HG03469 (cell line): ENCODE measurements around the gene IRAK2.
"Not testable (repeated sequence)": the region's sequence is repeated elsewhere in the genome, so short reads cannot be mapped to it uniquely, and the experiment has no call there.

Source experiments
- ATAC-seq: cut with Tn5 transposase; IDR thresholded peaks from one replicate; pipeline ENCODE4 v1.9.1; 2021; ENCODE audit warnings: mild to moderate bottlenecking, moderate library complexity, moderate number of reproducible peaks; ENCODE audit not compliant: unreplicated experiment

Gene IRAK2

DNA sequence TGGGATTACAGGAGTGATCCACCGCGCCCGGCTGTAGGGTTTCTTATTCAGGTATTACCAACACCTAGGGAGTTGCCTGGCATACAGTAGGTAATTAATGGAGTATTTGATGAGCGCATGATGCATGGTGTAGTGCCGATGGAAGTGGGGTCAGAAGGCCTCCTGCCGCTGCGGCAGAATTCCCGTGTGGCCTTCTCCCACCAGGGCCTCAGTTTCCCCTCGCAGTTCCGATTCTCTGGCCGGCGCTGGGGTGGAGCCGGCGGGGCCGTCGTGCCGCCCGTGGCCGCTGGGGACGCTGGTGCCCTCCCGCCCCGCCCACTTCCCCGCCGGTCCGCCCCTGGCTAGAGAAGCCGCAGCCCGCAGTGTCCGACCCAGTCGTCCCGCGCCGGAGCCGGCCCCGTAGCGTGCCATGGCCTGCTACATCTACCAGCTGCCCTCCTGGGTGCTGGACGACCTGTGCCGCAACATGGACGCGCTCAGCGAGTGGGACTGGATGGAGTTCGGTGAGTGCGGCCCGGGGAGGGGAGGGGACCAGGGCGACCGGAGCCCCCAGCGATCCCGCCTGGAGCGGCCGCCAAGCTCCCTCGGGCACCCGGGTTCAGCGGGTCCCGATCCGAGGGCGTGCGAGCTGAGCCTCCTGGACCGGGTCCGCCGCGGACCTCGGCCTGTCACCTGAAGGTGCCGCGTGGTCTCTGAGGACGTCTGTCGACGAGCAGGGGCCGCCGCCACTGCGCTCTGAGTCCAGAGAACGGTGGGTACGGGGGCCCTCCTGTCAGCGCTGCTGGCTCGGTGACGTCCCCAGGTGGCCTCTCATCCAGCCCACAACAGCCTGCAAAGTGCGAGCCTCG, at the start of gene IRAK2:
IRAK2 (plus strand) TSS at position 374 of the 848 bp plus-strand sequence; CDS start at position 410, 36 bp downstream.
- no peak for ATAC-seq

GRCh38 chr3:10115326-10116137, 49.2 kb upstream of the IRAK2 start, which contains the start of gene BRK1:
TSS of gene BRK1 (plus strand) at chr3:10115675. CDS start at chr3:10115702, 27 bp downstream.
- peak; percentile 90 for ATAC-seq

DNA sequence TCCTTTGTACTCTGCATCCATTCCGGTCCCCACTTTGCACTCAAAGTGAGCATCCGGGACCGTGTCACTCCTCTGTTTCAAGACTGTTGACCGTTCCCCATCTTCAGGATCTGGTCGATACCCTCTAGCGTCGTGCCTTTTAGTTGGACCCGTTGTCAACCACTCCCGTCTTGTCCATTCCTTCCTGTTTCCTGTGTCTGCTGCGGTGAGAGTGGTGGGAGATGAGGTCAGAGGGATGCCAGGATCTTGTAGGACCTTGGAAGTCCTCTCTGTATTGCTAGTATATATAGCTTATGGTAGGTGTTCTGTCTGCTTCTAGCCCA, 48.6 kb upstream of the IRAK2 start:
- ATAC-seq: no peak

GRCh38 chr3:10116928-10117327, 47.8 kb upstream of the IRAK2 start:
- no peak for ATAC-seq

DNA sequence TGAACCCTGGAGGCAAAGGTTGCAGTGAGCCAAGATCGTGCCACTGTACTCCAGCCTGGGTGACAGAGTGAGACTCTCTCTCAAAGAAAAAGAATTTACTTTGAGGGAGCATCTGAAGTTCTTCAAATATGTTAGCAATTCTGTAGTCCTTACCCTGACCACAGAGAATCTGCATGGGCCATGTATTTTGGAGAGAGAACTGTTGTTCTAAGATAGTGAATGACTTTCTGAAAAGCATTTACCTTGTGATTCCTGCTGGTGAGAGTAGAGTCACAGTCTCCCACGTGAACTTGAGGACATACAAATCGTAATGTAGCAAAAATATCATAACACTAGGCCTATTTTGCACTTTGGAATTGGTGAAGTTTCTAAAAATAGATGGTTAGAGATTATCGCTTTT, 45.3 kb upstream of the IRAK2 start:
- no peak for ATAC-seq

- ATAC-seq: no peak
These were observed 43.7 kb upstream of the IRAK2 start for GRCh38 chr3:10121064-10121463.

DNA sequence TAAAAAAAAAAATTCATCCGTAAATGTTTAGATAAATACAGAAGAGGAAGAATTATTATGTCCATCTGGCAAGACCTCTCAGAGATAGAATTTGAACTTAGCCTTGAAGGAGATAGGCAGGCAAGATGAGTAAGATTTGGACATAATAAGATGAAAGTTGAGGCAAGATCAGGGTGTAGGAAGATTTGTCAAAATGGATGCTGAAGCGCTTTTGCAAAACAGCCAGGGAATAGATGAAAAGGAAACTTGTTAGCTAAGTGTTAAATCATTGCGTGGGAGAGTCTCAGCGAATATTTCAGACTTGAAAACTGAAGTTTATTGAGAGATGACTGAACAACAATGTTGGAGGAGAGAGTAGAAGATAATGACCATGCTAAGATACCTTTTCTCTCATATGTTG, 42.0 kb upstream of the IRAK2 start:
- ATAC-seq: no peak

- not testable (repeated sequence) for ATAC-seq
These were observed 28.8 kb upstream of the IRAK2 start for GRCh38 chr3:10135872-10136271.

DNA sequence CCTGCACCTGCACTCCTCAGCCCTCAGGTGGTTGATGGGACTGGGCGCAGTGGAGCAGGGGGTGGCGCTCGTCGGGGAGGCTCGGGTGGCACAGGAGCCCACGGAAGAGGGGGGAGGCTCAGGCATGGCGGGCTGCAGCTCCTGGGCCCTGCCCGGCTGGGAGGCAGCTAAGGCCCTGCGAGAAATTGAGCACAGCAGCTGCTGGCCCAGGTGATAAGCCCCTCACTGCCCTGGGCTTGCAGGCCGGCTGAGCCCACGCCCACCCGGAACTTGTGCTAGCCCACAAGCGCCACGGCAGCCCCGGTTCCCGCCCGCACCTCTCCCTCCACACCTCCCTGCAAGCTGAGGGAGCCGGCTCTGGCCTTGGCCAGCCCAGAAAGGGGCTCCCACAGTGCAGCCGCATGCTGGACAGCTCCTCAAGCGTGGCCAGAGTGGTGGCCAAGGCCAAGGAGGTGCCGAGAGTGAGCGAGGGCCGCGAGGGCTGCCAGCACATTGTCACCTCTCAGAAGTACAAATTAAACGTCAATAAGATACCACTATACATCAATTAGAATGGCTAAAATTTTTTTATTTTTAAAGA, 28.2 kb upstream of the IRAK2 start:
- no peak for ATAC-seq

DNA sequence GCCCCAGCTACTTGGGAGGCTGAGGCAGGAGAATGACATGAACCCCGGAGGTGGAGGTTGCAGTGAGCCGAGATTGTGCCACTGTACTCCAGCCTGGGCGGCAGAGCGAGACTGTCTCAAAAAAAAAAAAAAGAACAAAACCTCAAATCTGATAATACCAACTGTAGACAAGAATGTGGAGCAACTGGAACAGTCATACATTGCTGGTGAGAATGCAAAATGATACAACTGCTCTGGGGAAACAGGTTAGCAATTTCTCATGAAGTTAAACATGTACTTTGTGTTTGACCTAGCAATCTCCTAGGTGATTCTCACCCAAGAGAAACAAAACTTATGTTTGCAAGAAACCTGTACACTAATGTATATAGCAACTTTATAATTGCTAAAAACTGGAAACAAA, 27.5 kb upstream of the IRAK2 start:
- ATAC-seq: no peak

DNA sequence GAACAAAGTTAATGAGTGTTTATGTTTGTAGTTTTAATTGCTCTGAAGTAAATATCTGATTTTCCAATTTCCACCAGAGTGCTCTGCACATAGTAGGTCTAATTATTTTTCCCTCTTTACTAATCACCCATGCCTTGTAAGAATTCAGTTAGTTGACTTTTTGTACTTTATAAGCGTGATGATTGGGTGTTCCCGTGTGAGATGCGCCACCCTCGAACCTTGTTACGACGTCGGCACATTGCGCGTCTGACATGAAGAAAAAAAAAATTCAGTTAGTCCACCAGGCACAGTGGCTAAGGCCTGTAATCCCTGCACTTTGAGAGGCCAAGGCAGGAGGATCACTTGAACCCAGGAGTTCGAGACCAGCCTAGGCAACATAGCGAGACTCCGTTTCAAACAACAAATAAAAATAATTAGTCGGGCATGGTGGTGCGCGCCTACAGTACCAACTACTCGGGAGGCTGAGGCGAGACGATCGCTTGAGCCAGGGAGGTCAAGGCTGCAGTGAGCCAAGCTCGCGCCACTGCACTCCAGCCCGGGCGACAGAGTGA, 23.6 kb upstream of the IRAK2 start:
- ATAC-seq: no peak

DNA sequence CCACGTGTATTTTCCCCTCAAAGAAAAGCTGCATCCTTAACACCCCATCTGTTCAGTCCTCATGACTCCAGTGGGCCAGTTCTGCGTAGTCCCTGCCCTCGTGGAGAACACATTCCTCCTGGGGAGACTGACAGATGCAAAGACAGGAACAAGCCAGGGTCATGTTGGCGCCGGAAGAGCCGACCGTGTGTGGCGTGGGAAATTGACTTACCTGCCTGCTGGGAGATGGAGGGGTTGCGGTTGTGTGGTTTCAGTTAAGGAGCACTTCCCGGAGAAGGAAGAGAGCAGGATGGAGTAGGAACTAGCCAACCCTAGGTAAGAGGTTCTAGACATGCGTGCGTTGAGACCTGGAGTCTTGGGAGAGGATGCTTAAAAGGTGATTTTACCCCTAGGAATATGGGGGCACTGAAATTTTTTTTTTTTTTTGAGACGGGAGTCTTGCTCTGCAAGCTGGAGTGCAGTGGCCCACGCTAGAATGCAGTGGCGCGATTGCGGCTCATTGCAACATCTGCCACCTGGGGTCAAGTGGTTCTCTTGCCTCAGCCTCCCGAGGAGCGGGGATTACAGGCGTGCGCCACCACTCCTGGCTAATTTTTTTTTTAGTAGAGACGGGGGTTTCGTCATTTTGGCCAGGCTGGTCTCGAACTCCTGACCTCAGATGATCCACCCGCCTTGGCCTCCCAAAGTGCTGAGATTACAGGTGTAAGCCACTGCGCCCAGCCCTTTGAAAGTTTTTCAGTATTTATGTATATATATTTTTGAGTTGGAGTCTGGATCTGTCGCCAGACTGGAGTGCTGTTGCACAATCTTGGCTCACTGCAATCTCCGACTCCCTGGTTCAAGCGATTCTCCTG, 21.8 kb upstream of the IRAK2 start:
- ATAC-seq: no peak

- no peak for ATAC-seq
These were observed 19.0 kb upstream of the IRAK2 start for GRCh38 chr3:10145685-10146084.

DNA sequence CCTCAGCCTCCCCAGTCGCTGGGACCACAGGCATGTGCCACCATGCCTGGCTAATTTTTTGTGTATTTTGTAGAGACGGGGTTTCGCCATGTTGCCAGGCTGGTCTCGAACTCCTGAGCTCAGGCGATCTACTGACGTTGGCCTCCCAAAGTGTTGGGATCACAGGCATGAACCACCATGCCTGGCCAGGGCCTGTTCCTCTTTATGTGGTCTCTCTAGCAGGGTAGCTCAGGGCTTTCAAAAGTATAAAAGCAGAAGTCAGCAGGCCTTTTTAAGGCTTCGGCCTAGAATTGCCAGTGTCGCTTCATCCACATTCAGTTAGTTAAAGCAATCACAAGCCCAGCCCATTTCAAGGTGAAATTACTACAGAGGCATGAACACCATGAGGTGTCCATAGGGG, 15.5 kb upstream of the IRAK2 start:
- ATAC-seq: no peak

- ATAC-seq: no peak
These were observed 13.7 kb upstream of the IRAK2 start for GRCh38 chr3:10150987-10151386.

DNA sequence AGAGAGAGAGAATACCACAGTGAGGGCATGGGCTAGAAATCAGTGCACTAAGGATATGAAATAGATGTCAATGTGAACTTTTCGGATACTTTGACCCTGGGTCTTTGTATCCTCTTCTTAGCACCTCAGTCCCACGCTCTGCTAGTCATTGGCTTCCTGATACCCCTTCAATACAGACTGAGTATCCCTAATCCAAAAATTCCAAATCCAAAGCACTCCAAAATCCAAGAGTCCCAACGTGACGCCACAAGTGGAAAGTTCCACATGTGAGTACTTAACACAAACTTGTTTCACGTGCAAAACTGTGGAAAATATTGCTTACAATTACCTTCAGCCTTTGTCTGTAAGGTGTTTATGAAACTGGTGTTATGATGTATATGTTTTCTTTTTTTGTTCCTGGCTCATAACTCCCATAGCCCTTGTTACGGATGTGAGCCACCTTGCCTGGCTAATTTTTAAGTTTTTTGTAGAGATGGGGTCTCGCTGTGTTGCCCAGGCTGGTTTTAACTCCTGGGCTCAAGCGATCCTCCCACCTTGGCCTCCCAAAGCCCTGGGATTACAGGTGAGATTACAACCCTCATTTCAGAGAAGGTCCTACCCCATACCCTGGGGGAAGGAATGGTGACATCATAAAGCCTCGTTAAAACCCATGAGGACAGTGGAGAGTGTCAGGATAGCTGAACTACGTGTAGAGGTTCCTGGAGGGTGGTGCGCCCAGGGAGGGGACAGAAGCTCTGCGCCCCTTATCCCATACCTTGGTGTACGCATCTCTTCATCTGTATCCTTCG, 10.2 kb upstream of the IRAK2 start:
- ATAC-seq: no peak

- no peak for ATAC-seq
These were observed 9.6 kb upstream of the IRAK2 start for GRCh38 chr3:10155123-10155472.

DNA sequence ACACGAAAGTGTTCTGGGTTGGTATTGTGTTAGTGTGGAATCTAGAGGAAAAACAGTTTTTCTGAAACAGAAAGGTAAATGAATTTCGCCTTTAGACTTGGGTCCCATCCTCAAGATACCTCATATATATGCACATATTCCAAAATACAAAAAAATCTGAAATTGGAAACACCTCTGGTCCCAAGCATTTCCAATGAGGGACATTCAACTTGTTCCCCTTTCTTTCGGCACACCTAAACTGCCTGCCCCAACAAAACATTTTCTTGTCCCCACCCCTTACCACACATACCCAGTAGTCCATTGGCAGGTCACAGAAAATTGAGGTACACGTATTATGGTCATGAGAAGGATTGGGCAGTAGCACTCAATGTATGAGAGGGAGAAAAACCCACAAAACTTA, 9.1 kb upstream of the IRAK2 start:
- ATAC-seq: no peak

DNA sequence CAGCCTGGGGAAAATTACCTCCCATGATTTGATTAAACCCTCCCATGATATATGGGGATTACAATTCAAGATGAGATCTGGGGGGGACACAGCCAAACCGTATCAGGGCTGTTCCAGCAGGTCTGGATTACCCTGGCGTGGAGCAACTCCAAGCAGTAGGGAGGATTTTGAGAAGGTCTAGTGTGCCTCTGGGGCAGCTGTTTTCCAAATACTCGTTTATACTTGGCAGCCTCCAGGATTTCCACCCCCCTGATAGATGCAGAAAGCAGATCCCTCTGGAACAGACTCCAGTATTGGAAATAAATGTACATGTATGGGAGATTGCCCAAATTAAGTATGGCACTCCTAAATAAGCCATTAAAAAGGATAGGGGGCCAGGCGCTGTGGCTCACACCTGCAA, 7.7 kb upstream of the IRAK2 start:
- no peak for ATAC-seq

DNA sequence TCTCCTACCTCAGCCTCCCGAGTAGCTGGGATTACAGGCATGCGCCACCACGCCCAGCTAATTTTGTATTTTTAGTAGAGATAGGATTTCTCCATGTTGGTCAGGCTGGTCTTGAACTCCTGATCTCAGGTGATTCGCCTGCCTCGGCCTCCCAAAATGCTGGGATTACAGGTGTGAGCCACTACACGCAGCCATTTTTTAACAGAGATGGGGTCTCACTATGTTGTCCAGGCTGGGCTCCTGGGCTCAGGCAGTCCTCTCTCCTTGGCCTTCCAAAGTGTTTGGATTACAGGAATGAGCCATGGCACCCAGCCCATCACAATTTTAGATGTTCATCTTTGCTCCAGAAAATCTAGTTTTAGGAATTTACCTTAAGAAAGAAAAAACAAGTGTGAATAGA, 6.2 kb upstream of the IRAK2 start:
- ATAC-seq: not testable (repeated sequence)
